CD4-positive, alpha-beta T cell treated with Interleukin-15 for 4 hours (primary cell): Measurements from ENCODE around the gene MAPKAPK2.
"Not testable (repeated sequence)": the region's sequence is repeated elsewhere in the genome, so short reads cannot be mapped to it uniquely, and the experiment has no call there.

Experiments used
- DNase-seq: peaks from one replicate; pipeline ENCODE4 v3.0.0-alpha.2; 2020; ENCODE audit warnings: low spot score

MAPKAPK2 gene

GRCh38 chr1:206744683-206745082 lies 60.0 kb downstream of the MAPKAPK2 start:
- no peak for DNase-seq

GRCh38 chr1:206745301-206745700 lies 60.6 kb downstream of the MAPKAPK2 start:
- no peak for DNase-seq

- DNase-seq, result no peak
Measured at GRCh38 chr1:206748348-206749030, 63.8 kb downstream of the MAPKAPK2 start.

- DNase-seq, result no peak
Measured at GRCh38 chr1:206751891-206752290, 67.2 kb downstream of the MAPKAPK2 start.

- no peak for DNase-seq
Measured at GRCh38 chr1:206752481-206752880, 67.8 kb downstream of the MAPKAPK2 start.

- no peak for DNase-seq
Measured at GRCh38 chr1:206753141-206753540, 68.4 kb downstream of the MAPKAPK2 start.

- no peak for DNase-seq
Measured at GRCh38 chr1:206754011-206754410, 69.3 kb downstream of the MAPKAPK2 start.

GRCh38 chr1:206757524-206758266 lies 73.0 kb downstream of the MAPKAPK2 start:
- peak; percentile 63 for DNase-seq

- no peak for DNase-seq
Measured at GRCh38 chr1:206760590-206760989, 75.9 kb downstream of the MAPKAPK2 start.

- DNase-seq, result no peak
Measured at GRCh38 chr1:206761159-206761768, 76.6 kb downstream of the MAPKAPK2 start.

- DNase-seq, result not testable (repeated sequence)
Measured at GRCh38 chr1:206762741-206763364, 78.1 kb downstream of the MAPKAPK2 start.

- not testable (repeated sequence) for DNase-seq
Measured at GRCh38 chr1:206765771-206766170, 81.1 kb downstream of the MAPKAPK2 start.

- DNase-seq, result peak; percentile 69
Measured at GRCh38 chr1:206766251-206766856, 81.6 kb downstream of the MAPKAPK2 start.

GRCh38 chr1:206768472-206769303 lies 84.0 kb downstream of the MAPKAPK2 start:
- no peak for DNase-seq

- peak; percentile 43 for DNase-seq
Measured at GRCh38 chr1:206769304-206769731, 84.6 kb downstream of the MAPKAPK2 start.

GRCh38 chr1:206770531-206771337 lies 86.0 kb downstream of the MAPKAPK2 start, which contains the start of gene IL19:
IL19 (plus strand) TSS chr1:206770773; CDS start chr1:206836663, 65,890 bp downstream.
- peak; percentile 59 for DNase-seq

GRCh38 chr1:206771338-206771692 lies 86.6 kb downstream of the MAPKAPK2 start:
- no peak for DNase-seq

- no peak for DNase-seq
Measured at GRCh38 chr1:206772243-206772937, 87.7 kb downstream of the MAPKAPK2 start, which contains the start of gene IL10. IL10 (minus strand) TSS chr1:206772494; CDS start chr1:206772435, 59 bp downstream.

GRCh38 chr1:206774093-206774492 lies 89.4 kb downstream of the MAPKAPK2 start:
- DNase-seq, result no peak

GRCh38 chr1:206776229-206776628 lies 91.5 kb downstream of the MAPKAPK2 start:
- DNase-seq, result no peak
